T-helper 2 cell (primary cell): ENCODE results near the gene FUBP3.

Source experiments
- DNase-seq, 5 experiments: peaks; one replicate each; pipeline versions ENCODE4 v3.0.0 to v3.0.0-alpha.2; 2012 to 2022
- total RNA-seq, 2 donors: gene quantifications; one replicate each; lab custom pipeline; 2026; lab: John Stamatoyannopoulos, UW

Gene FUBP3, protein sequence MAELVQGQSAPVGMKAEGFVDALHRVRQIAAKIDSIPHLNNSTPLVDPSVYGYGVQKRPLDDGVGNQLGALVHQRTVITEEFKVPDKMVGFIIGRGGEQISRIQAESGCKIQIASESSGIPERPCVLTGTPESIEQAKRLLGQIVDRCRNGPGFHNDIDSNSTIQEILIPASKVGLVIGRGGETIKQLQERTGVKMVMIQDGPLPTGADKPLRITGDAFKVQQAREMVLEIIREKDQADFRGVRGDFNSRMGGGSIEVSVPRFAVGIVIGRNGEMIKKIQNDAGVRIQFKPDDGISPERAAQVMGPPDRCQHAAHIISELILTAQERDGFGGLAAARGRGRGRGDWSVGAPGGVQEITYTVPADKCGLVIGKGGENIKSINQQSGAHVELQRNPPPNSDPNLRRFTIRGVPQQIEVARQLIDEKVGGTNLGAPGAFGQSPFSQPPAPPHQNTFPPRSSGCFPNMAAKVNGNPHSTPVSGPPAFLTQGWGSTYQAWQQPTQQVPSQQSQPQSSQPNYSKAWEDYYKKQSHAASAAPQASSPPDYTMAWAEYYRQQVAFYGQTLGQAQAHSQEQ
- total RNA-seq: 39.3 to 43.6 reads per million in 2 donors

DNA sequence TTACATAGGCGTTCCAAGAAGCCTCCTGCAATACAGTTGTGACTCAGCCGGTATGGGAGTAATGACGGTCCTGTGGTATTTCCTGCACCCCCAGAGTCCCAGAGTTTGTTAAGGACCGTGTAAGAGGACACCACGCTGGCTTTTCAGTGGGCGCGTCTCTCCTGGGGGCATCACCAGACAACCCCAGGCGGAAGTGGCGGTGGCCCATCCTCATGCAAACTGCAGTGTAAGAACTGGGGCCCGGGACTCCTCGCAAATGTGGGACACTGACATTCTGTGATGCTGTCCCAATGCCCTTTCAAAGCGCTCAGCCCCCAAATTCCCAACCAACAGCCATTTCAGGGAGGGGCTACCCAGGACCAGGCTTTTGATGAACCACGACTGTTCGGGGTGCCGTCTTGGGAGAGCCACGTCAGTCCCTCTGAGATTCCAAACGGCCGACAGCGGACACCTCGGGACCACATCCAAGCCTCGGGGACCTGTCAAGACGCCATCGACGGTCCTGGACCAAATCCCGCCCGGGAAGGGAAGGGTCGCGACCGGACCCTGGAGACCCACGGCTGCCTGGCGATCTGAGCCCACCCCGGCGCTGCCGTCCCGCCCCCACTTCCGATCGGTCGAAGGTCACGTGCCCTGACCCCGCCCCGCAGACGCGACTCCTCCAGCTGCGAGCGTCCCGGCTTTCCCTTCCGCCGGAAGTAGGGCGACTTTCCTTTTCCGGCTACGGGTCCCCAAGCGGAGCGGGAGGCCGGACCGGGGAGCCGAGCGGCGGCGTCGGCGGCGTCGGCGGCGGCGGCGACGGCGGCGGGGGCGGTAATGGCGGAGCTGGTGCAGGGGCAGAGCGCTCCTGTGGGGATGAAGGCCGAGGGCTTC lies at the start of gene FUBP3:
Gene FUBP3 (plus strand): TSS at position 713 of the 873 bp plus-strand sequence. CDS start 104 bp downstream, at position 817.
- peak; percentile 69 to 93 (median 80) for DNase-seq

DNA sequence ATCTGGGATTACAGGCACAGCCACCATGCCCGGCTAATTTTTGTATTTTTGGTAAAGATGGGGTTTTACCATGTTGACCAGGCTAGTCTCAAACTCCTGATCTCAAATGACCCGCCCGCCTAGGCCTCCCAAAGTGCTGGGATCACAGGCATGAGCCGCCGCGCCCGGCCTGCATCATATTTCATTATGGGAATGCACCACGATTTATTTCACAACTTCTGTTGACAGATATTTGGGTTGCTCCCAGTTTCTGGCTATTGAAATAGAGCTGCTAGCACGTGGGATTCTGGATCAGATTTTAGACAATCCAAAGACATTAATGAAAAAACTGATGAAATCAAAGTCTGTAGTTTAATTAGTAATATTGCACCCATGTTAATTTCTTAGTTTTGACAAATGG lies 48.4 kb upstream of the FUBP3 start:
- DNase-seq: no peak

GRCh38 chr9:130531670-130532069 lies 47.7 kb upstream of the FUBP3 start:
- no peak for DNase-seq

DNA sequence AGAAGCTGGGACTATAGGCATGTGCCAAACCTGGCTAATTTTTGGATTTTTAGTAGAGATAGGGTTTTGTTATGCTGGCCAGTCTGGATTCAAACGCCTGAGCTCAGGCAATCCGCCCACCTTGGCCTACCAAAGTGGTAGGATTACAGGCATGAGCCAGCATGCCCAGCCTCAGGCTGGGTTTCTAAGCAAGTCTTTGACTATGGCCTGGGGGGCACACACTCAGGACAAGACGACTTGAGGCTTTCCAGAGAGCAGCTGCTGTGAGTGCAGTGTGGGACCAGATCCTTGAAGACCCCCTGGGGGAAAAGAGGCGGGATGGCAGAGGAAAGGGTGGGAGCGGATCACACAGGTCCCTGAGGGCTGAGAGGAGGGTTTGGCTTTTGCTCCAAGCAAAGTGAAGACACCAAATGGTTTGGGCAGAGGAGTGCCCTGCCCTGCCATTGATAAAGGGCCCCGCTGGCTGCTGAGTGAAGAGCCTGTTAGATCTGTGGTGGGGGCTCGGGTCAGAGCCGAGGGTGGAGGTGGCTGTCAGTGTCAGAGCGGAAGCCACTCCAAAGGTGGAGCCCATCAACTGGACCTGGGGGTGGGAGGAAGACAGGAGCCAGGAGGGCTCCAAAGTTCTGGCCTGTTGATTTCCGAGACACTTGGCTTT lies 46.8 kb upstream of the FUBP3 start:
- no peak for DNase-seq

DNA sequence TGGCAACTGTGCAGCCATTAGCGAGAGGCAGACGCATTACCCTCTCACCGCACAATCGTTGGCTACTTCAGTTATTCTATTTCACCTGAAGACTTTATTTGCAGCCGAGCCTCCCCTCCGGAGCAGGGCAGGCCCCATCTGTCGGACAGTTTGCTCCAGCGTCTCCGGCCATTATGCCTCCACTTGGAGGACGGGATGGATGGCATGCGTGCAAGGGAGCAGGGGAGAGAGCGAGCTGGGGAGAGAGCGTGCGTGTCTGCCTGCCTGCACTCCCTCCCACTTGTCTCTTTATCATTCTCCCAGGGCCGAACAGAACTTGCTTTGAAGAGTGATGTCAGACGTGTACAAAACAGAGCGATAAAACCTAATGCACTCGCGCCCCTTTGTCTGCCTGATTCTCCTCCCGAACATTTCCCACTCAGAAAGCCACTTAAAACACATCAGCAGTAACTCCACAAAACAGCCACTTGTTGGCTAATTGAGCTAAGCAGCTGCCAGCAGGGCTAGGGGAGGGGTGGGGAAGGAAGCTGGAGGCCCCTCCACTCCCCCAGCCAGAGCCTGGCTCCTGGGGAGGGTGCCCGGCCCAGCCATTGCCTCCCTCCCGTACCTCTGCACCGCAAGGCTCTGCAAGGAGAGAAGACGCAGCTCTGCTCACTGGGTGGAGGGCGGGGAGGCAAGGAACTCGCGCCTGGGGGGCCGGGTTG lies 43.4 kb upstream of the FUBP3 start:
- DNase-seq: no peak

GRCh38 chr9:130536701-130537107 lies 42.7 kb upstream of the FUBP3 start:
- DNase-seq: no peak

- DNase-seq: no peak
These were observed 41.9 kb upstream of the FUBP3 start for GRCh38 chr9:130537346-130538050.

DNA sequence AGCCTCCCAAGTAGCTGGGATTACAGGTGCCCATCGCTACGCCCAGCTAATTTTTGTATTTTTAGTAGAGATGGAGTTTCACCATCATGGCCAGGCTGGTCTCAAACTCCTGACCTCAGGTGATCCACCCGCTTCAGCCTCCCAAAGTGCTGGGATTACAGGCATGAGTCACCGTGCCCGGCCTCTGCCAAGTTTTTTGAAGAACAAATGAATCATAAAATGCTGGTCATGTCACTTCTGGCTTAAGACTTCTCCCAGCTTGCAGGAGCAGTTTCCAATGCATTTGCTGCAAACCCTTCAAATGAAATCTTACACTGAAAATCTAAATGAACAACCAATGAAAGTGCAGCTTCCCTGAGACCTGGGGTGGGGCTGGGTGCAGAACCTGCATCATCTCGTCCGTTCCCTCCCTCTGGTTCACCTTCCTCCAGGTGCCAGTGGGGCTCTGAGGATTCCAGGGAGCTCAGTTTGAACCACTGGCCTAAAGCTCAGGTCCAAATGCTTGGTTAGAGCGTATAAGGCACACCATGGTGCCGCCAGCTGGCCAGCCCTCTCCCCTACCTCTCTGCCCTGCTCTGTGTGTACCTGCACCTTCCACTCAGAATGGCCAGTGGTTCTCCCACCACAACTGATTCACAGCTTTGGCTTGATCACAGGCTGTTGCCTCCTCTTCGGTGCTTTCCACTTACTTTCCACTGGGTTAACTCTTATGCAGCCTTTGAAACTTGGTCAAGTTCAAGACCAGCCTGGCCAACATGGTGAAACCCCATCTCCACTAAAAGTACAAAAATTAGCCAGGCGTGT lies 39.8 kb upstream of the FUBP3 start:
- no peak for DNase-seq

DNA sequence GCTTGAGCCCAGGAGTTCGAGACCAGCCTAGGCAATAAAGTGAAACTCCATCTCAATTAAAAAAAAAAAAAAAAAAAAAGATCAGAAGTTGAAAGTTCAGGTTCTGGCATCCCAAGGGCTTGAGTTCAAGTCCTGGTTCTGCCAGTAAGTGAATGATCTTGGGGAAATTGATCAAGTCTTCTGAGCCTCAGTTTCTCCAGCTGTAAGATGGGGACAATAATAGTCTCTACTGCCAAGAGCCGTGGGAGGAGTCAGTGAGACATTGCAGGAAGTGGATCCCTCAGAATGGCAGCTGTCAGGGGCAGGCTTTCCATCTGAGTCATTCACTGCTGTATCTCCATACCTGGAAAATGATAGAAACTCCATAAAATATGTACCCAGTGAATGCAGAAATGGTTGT lies 37.8 kb upstream of the FUBP3 start:
- no peak for DNase-seq

DNA sequence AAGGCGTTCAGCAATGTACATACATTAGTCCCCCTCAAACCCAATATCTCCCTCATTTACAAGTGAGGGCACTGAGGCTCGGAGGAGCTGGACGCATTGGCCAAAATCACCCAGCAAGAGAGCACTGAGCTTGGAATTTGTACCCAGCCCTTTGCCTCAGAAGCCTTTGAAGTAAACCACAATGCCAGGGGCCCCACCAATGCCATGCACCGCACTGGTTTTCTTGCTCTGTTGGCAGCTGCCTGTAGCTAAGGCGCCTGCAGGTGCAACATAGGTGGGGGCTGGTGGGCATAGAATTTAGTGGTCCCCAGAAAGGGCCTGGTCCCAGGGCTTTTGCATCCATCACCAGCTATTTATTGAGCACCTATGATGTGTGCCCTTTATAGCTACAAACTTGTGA lies 37.3 kb upstream of the FUBP3 start:
- DNase-seq: no peak

GRCh38 chr9:130542457-130543228 lies 36.7 kb upstream of the FUBP3 start:
- DNase-seq: no peak

DNA sequence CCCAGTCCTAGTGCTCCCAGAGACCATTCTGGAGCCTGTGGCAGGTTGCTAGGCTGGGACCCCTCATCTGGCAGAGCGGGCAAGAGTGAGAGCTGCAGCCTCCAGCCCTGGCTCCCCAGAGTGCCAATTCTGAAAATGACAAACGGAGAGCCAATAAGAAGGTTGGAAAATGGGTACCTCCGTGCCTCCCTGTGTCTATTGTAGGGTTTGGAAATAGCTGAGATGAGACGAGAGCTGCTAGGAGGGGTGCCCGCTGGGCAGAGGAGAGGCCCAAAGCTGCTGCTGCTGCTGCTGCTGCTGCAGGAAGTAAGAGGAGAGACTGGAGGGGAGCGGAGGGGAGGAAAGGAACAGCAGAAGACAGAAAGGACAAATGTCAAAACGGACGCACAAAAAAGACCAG lies 36.0 kb upstream of the FUBP3 start:
- DNase-seq: no peak

GRCh38 chr9:130543859-130544258 lies 35.5 kb upstream of the FUBP3 start:
- DNase-seq: no peak

DNA sequence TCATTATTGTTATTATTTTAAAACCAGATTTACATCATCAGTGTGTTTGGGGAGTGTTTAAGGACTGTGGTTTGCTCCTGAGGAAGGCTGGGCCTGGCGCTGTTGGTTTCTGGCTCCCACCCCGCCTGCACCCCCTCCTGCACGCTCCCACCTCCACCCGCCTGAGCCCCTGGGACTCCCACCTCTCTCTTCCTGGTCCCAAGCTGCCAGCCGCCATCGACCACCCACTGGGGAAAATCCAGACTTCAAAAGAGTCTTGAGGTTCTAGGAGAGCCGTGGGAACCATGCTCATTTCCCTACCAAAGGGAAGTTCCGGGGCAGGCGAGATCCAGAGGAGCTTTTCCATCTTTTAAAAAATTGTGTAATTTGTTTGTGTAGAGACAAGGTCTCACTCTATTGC lies 35.0 kb upstream of the FUBP3 start:
- no peak for DNase-seq

- DNase-seq: no peak
These were observed 31.3 kb upstream of the FUBP3 start for GRCh38 chr9:130548103-130548502.

- peak in 1 of 5 experiments; percentile 12 for DNase-seq
These were observed 30.2 kb upstream of the FUBP3 start for GRCh38 chr9:130549093-130549735.

DNA sequence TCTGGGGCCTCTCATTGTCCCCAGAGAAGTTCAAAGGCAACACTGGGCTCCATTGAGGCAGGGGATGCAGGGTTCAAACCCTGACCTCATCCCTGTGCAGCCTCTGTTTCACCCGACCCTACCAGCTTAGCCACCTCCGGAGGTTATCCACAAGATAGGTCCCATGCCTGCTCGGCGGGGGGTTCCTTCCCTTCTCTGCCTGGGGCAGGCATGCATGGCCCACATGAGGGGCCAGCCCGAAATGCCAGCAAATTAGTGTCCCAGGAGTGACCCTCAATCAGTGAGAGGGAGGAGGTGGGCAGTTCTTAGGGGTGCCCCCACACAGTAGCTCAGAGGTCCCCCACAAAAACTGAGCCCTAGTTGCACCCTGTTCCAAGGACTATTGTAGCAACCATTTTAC lies 24.8 kb upstream of the FUBP3 start:
- DNase-seq: no peak

DNA sequence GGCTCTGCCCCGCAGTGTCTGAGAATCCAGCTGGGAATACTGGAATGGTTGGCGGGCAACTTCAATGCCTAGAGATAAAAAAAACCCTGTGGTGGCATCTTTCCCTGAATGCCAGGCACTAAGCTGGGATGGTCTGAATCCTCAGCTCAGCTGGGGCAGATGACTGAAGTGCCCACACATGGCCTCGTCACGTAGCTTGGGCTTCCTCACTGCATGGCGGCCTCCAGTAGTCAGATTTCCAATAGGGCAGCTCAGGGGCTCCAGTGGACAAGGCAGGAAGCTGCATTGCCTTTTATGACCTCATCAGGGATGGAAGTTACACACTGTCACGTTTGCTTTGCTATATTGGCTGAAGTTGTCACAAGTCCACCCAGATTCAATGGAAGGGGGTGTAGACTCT lies 24.3 kb upstream of the FUBP3 start:
- no peak for DNase-seq

DNA sequence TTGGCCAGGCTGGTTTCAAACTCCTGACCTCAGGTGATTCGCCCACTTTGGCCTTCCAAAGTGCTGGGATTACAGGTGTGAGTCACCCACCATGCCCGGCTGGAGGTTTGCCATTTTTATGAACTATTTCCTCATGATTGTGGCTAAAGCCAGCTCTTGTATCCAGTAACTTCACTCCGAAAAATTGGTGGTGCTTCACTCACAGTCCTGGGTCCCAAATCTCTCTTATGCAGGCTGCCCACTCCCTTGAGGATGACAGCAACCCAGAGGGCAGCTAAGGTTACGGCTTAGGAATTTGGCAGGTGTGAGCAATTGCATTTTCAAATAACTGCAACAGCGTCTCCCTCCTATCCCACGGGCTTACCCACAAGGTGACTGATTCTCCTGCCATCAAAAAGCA lies 23.4 kb upstream of the FUBP3 start:
- DNase-seq: no peak
